GM06990 (cell line): ENCODE data around the gene KLHL6.
"Not testable (repeated sequence)": the region's sequence is repeated elsewhere in the genome, so short reads cannot be mapped to it uniquely, and the experiment has no call there.

ENCODE experiments used
- DNase-seq: peaks from one replicate; pipeline ENCODE4 v3.0.0-alpha.2; 2011; ENCODE audit not compliant: insufficient read length; ENCODE audit errors: extremely low read depth
- H3K27me3 ChIP-seq: replicated peaks from 2 replicates; pipeline ENCODE4 v1.6.0; 2011; ENCODE audit warnings: low read length; ENCODE audit not compliant: control insufficient read depth, insufficient read depth
- H3K36me3 ChIP-seq: 2 replicates; pipeline ENCODE4 v1.5.1; 2011; ENCODE audit warnings: low read length; ENCODE audit not compliant: control insufficient read depth, insufficient read depth
- H3K4me3 ChIP-seq: replicated peaks from 2 replicates; pipeline ENCODE4 v1.5.1; 2011; ENCODE audit warnings: low read depth, mild to moderate bottlenecking, control low read depth, low read length
- TF ChIP-seq, protein P1 (sequence below): IDR thresholded peaks from 2 replicates; pipeline ENCODE4 v1.5.1; 2011; ENCODE audit warnings: low read length, control low read depth, mild to moderate bottlenecking, inconsistent platforms; ENCODE audit not compliant: insufficient read depth, poor library complexity, severe bottlenecking

KLHL6 gene

DNA sequence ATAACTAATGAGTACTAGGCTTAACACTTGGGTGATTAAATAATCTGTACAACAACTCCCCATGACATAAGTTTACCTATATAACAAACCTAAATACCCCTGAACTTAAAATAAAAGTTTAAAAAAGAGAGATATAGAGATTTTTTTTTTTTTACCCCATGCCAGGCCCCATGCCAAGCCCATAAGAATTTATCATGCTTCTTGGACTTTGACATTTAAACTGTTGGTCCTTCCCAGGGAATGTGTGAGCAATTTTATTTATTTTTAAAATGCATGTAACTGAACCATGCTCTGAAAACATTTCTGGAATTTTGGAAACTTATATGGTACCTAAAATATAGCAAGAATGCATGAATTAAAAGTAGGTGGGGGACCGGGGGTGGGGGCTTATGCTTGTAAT lies 26.3 kb downstream of the KLHL6 start:
- no peak overlapping the region for H3K4me3 ChIP-seq
- H3K27me3 ChIP-seq: no peaks in the 10 kb centered on the region
- H3K36me3 ChIP-seq: no peaks in the 10 kb centered on the region; the same call in 1 of the 2 replicates
- DNase-seq: no peak
- TF ChIP-seq, protein P1, sequence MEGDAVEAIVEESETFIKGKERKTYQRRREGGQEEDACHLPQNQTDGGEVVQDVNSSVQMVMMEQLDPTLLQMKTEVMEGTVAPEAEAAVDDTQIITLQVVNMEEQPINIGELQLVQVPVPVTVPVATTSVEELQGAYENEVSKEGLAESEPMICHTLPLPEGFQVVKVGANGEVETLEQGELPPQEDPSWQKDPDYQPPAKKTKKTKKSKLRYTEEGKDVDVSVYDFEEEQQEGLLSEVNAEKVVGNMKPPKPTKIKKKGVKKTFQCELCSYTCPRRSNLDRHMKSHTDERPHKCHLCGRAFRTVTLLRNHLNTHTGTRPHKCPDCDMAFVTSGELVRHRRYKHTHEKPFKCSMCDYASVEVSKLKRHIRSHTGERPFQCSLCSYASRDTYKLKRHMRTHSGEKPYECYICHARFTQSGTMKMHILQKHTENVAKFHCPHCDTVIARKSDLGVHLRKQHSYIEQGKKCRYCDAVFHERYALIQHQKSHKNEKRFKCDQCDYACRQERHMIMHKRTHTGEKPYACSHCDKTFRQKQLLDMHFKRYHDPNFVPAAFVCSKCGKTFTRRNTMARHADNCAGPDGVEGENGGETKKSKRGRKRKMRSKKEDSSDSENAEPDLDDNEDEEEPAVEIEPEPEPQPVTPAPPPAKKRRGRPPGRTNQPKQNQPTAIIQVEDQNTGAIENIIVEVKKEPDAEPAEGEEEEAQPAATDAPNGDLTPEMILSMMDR: no peak

DNA sequence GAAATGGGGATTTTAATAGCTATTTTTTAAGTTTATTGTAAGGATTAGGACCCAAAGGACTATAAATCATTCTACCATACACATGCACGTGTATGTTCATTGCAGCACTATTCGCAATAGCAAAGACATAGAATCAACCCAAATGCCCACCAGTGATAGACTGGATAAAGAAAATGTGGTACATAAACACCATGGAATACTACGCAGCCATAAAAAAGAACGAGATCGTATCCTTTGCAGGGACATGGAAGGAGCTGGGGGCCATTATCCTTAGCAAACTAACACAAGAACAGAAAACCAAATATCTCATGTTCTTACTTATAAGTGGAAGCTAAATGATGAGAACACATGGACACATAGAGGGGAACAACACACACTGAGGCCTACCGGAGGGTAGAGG lies 26.7 kb downstream of the KLHL6 start:
- not testable (repeated sequence) for H3K36me3 ChIP-seq, H3K27me3 ChIP-seq, H3K4me3 ChIP-seq, DNase-seq

DNA sequence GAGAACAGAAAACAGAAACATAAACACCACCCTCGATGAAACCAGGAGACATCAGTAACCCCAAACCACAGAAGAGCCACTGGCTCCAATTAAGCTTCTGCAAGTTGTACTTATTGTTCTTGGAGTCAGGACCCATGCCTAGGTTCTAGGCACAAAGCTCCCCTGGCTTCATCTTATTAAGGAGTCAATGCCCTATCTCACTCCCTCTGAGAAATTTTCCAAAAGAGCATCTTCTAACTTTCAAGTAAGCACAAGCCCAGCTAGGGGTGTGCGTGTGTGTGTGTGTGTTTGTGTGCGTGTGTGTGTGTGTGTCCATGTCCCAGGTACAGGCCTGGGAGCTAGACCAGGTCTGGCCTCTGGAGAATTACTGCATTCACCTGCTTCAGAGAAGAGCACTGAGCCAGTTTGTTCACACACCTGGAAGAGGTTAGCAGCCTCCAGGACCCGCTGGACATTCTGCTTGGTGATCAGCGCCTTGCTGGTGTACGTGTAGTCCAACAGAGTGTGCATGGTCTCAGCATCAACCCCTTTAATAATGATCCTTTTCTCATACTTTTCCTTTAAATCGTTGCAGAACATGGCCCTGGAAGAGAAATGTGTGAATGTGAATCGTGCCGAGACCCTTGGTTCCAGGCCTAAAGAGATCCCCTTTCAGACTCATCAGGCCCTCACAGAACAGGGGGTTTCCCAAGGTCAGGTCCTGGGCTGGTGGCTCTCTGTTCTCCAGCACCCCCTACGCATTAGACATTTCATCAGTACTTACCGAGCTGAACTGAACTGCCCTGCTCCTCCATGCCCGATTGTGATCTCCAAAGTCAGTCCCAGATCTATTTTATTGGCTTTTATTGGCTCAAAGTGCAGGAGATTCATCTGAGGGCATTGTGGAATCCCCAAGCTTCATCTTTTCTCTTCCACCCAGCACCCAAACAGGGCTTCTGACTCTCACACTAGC lies 27.8 kb downstream of the KLHL6 start:
- peak; percentile 54 for DNase-seq
- no peaks in the 10 kb centered on the region; the same call in 1 of the 2 replicates for H3K36me3 ChIP-seq
- TF ChIP-seq, protein P1: no peak
- H3K27me3 ChIP-seq: no peaks in the 10 kb centered on the region
- H3K4me3 ChIP-seq: peak overlapping the region; percentile 9; the same call in 1 of the 2 replicates

DNA sequence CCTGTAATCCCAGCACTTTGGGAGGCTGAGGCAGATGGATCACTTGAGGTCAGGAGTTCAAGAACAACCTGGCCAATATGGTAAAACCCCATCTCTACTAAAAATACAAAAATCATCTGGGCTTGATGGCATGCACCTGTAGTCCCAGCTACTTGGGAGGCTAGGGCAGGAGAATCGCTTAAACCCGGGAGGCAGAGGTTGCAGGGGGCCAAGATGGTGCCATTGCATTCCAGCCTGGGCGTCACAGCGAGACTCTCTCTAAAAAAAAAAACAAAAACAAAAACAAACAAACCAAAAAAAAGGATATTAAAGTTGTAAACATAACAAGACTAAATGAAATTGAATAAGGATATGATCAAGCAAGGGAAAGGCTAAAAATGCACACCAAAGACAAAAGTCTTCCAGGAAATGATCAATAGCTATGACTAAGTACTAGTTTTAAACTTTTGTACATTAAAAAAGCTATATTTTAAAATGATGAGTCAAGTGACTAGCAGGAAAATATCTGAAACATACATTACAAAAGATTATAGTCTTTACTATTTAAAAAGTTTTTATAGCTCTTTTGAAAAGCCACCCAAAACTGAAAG lies 28.6 kb downstream of the KLHL6 start:
- Histone ChIP-seq H3K36me3 (no peaks in the 10 kb centered on the region; the same call in 1 of the 2 replicates), H3K27me3 (no peaks in the 10 kb centered on the region), H3K4me3 (peak overlapping the region; percentile 24)
- peak; percentile 69 for DNase-seq
- TF ChIP-seq, protein P1: no peak

DNA sequence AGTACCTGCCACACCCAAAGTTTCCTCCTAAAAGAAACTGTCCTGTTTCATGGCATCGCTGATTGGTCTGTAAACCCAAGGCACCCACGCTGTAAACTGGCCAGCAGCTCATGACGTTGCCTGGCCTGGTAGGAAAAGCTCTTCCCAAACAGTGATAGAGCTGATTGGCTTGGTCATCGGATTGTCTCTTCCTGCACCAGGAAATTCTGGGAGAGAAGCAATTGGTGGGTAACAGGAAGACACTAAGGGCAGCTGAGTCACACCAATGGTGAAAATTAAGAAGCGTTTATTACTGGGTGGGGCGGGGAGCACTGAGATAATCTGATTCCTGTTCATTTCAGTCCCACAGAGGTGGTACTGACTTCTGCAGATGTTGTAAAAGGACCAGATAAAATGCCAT lies 31.0 kb downstream of the KLHL6 start:
- TF ChIP-seq, protein P1: no peak
- no peak for DNase-seq
- no peaks in the 10 kb centered on the region; the same call in 1 of the 2 replicates for H3K36me3 ChIP-seq

DNA sequence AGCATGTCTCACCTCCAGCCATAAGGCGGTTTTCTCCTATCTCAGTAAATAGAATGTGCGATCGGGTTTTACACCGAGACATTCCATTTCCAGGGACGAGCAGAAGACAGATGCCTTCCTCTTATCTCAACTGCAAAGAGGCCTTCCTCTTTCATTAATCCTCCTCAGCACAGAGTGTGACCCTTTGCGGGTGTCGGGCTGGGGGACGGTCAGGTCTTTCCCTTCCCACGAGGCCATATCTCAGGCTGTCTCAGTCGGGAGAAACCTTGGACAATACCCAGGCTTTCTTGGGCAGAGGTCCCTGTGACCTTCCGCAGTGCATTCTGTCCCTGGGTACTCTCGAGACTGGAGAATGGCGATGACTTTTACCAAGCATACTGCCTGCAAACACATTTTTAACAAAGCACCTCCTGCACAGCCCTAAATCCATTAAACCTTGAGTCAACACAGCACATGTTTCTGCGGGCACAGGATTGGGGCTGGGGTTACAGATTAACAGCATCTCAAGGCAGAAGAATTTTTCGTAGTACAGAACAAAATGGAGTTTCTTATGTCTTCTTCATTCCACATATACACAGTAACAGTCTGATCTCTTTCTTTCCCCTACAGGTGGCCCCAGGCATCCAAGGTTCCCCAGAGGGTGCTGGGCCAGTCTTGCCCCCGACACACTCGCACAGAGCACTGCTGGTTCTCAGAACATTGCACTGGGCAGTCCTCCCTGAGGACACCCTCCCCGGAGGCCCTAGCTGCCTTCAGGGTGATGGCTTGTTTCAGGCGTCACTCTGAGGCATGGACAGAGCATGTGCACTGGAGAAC lies 34.6 kb downstream of the KLHL6 start:
- DNase-seq, H3K36me3 ChIP-seq, H3K27me3 ChIP-seq, H3K4me3 ChIP-seq: not testable (repeated sequence)

More for the DNA sequence above, 31.0 kb downstream of the KLHL6 start:
- Histone ChIP-seq H3K27me3 (no peaks in the 10 kb centered on the region), H3K4me3 (no peak overlapping the region)

DNA sequence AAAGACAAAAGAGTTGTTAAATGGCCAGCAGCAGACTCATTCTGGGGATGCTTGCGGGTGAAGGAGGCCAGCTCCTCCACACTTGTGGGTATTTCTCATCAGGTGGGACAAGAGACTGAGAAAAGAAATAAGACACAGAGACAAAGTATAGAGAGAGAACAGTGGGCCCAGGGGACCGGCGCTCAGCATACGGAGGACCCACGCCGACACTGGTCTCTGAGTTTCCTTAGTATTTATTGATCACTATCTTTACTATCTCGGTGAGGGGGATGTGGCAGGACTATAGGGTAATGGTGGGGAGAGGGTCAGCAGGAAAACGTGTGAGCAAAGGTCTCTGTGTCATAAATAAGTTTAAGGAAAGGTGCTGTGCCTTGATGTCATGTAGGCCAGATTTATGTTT lies 35.2 kb downstream of the KLHL6 start:
- not testable (repeated sequence) for H3K4me3 ChIP-seq, DNase-seq, H3K27me3 ChIP-seq, H3K36me3 ChIP-seq
